HG03135 (cell line): Measurements from ENCODE around the gene DNAJB4.
"Not testable (repeated sequence)": the region's sequence is repeated elsewhere in the genome, so short reads cannot be mapped to it uniquely, and the experiment has no call there.

ENCODE experiments used
- ATAC-seq: cut with Tn5 transposase; IDR thresholded peaks from one replicate; pipeline ENCODE4 v1.9.1; 2021; ENCODE audit warnings: mild to moderate bottlenecking, moderate library complexity; ENCODE audit not compliant: unreplicated experiment

The DNAJB4 gene

GRCh38 chr1:78061825-78062523 is 57.2 kb downstream of the DNAJB4 start:
- ATAC-seq = no peak

DNA sequence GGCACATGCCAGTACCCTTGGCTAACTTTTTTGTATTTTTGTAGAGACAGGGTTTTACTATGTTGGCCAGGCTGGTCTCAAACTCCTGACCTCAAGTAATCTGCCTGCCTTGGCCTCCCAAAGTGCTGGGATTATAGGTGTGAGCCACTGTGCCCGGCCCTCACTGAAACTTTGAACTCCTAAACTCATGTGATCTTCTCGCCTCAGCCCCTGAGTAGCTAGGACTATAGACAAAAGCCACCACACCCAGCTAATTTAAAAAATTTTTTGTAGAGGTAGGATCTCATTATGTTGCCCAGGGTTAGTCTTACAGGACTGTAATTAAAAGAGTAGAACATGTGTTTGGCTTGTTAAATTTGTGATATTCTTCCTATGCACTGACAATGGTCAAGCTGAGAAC is 60.1 kb downstream of the DNAJB4 start:
- not testable (repeated sequence) for ATAC-seq
